WTC11 (cell line): Measurements from ENCODE around the gene POU2F1. TPM values are rescaled to one million over a fixed set of nuclear protein-coding genes. Genes with fewer than 3 reads are reported as not detected.

Experiments used
- ESRRA ChIP-seq: sonication (generic); formaldehyde crosslinking; IDR thresholded peaks from 2 replicates; pipeline ENCODE4 v1.8.1; 2022; ENCODE audit warnings: mild to moderate bottlenecking, missing genetic modification reagents, borderline replicate concordance
- FOXK1 ChIP-seq: sonication (generic); formaldehyde crosslinking; IDR thresholded peaks from 2 replicates; pipeline ENCODE4 v1.8.0; 2022; ENCODE audit warnings: mild to moderate bottlenecking, moderate library complexity, missing genetic modification reagents
- FOXP1 ChIP-seq: sonication (generic); formaldehyde crosslinking; IDR thresholded peaks from 2 replicates; pipeline ENCODE4 v1.8.0; 2022; ENCODE audit warnings: missing genetic modification reagents, mild to moderate bottlenecking, moderate library complexity, borderline replicate concordance
- JAZF1 ChIP-seq: fragments of 250-450 bp; sonication (Bioruptor Pico); IDR thresholded peaks from 2 replicates; pipeline ENCODE4 v1.9.0; 2021; ENCODE audit warnings: moderate library complexity, mild to moderate bottlenecking, inconsistent platforms
- MYBL2 ChIP-seq: sonication (generic); formaldehyde crosslinking; IDR thresholded peaks from 2 replicates; pipeline ENCODE4 v1.8.1; 2023; ENCODE audit warnings: mild to moderate bottlenecking, moderate library complexity, missing genetic modification reagents
- OVOL2 ChIP-seq: fragments of 250-450 bp; sonication (Bioruptor Pico); IDR thresholded peaks from 2 replicates; pipeline ENCODE4 v1.9.0; 2021; ENCODE audit warnings: mild to moderate bottlenecking, borderline replicate concordance
- RELA ChIP-seq: sonication (generic); formaldehyde crosslinking; IDR thresholded peaks from 2 replicates; pipeline ENCODE4 v1.8.1; 2022; ENCODE audit warnings: missing genetic modification reagents, mild to moderate bottlenecking, borderline replicate concordance
- SMAD3 ChIP-seq: sonication (generic); formaldehyde crosslinking; IDR thresholded peaks from 2 replicates; pipeline ENCODE4 v1.8.0; 2022; ENCODE audit warnings: missing genetic modification reagents, mild to moderate bottlenecking, borderline replicate concordance
- SP1 ChIP-seq: sonication (generic); formaldehyde crosslinking; conservative IDR thresholded peaks from 2 replicates; pipeline ENCODE4 v1.8.1; 2022; ENCODE audit warnings: missing genetic modification reagents
- TEAD1 ChIP-seq: sonication (generic); formaldehyde crosslinking; IDR thresholded peaks from 2 replicates; pipeline ENCODE4 v1.8.0; 2022; ENCODE audit warnings: mild to moderate bottlenecking, missing genetic modification reagents
- TP53 ChIP-seq: sonication (generic); formaldehyde crosslinking; IDR thresholded peaks from 2 replicates; pipeline ENCODE4 v1.8.1; 2023; ENCODE audit warnings: mild to moderate bottlenecking, missing genetic modification reagents
- ZNF121 ChIP-seq: sonication (generic); formaldehyde crosslinking; IDR thresholded peaks from 2 replicates; pipeline ENCODE4 v1.8.0; 2023; ENCODE audit warnings: missing genetic modification reagents
- ZNF423 ChIP-seq: fragments of 250-450 bp; sonication (Bioruptor Pico); IDR thresholded peaks from 2 replicates; pipeline ENCODE4 v2.1.2; 2022; ENCODE audit warnings: mild to moderate bottlenecking, moderate library complexity
- total RNA-seq: library from RNA; stranded (reverse); gene quantifications from 3 replicates; pipeline ENCODE4 v1.2.3, GENCODE V29; 2021
- TF ChIP-seq, protein P1 (sequence below): sonication (generic); formaldehyde crosslinking; IDR thresholded peaks from 2 replicates; pipeline ENCODE4 v1.8.0; 2022; ENCODE audit warnings: mild to moderate bottlenecking, missing genetic modification reagents
- TF ChIP-seq, protein P2 (sequence below): sonication (generic); formaldehyde crosslinking; IDR thresholded peaks from 2 replicates; pipeline ENCODE4 v1.8.0; 2022; ENCODE audit warnings: mild to moderate bottlenecking, missing genetic modification reagents
- TF ChIP-seq, protein P3 (sequence below): sonication (generic); formaldehyde crosslinking; IDR thresholded peaks from 2 replicates; pipeline ENCODE4 v1.8.1; 2022; ENCODE audit warnings: mild to moderate bottlenecking, missing genetic modification reagents, moderate library complexity, borderline replicate concordance
- TF ChIP-seq, protein P4 (sequence below): fragments of 250-450 bp; sonication (Bioruptor Pico); IDR thresholded peaks from 2 replicates; pipeline ENCODE4 v1.9.0; 2021; ENCODE audit warnings: moderate library complexity, mild to moderate bottlenecking, inconsistent platforms, borderline replicate concordance
- TF ChIP-seq, protein P5 (sequence below): fragments of 250-450 bp; sonication (Bioruptor Pico); conservative IDR thresholded peaks from 2 replicates; pipeline ENCODE4 v1.9.0; 2021; ENCODE audit warnings: mild to moderate bottlenecking
- TF ChIP-seq, protein P6 (sequence below): sonication (generic); formaldehyde crosslinking; IDR thresholded peaks from 2 replicates; pipeline ENCODE4 v1.8.1; 2023; ENCODE audit warnings: mild to moderate bottlenecking, moderate library complexity, missing genetic modification reagents

POU2F1 gene
- total RNA-seq, 1 experiment from 2014 or later, result 51.3 TPM

DNA sequence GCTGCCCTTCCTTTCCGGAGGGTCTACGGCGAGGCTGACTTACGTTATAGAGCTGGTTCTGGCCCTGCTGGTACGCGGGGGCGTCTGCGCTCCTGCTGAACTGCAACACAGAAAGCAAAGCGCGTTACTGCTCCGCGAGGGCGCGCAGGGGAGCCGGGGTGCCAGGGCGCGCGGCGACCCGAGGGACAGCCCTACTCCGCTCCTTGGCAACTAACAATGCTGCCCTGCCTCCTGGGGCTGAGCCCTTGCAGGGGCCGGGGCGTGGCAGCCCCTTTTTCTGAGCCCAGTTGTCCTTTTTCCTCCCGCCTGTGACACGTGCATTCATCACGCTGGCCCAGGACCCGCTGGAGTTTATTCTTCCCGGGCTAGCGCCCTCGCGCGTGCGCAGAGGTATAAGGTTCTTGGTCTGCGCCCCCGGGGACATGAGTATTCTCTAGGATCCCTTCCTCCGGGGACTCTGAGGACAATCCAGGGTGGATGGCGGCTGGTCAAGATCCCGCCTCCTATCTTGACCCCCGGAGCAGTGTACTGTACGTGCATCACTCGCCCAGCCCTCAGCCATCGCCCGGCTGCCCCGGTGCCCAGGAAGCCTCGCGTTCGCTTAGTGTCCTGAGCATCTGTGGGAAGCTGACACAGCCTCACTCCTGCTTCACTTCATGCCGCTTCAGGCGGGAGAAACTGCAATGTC lies 218.8 kb downstream of the POU2F1 start (continued):
- TF ChIP-seq, protein P1, sequence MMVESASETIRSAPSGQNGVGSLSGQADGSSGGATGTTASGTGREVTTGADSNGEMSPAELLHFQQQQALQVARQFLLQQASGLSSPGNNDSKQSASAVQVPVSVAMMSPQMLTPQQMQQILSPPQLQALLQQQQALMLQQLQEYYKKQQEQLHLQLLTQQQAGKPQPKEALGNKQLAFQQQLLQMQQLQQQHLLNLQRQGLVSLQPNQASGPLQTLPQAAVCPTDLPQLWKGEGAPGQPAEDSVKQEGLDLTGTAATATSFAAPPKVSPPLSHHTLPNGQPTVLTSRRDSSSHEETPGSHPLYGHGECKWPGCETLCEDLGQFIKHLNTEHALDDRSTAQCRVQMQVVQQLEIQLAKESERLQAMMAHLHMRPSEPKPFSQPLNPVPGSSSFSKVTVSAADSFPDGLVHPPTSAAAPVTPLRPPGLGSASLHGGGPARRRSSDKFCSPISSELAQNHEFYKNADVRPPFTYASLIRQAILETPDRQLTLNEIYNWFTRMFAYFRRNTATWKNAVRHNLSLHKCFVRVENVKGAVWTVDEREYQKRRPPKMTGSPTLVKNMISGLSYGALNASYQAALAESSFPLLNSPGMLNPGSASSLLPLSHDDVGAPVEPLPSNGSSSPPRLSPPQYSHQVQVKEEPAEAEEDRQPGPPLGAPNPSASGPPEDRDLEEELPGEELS (CRISPR knock-in tag), result peak; percentile 72
- TF ChIP-seq FOXP1 (CRISPR knock-in tag) (peak; percentile 95), FOXK1 (CRISPR knock-in tag) (peak; percentile 63; the same call in 1 of the 2 replicates), ZNF121 (CRISPR knock-in tag) (no peak), MYBL2 (CRISPR knock-in tag) (peak; percentile 89), ESRRA (CRISPR knock-in tag) (no peak), SMAD3 (CRISPR knock-in tag) (peak; percentile 93), SP1 (CRISPR knock-in tag) (0 out of 2 replicates have a peak, but pooled peaks have one; percentile 23), OVOL2 (CRISPR knock-in tag) (no peak), ZNF423 (no peak), RELA (CRISPR knock-in tag) (no peak), TEAD1 (CRISPR knock-in tag) (peak; percentile 74; the same call in 1 of the 2 replicates), JAZF1 (CRISPR knock-in tag) (no peak), TP53 (no peak)
- TF ChIP-seq, protein P2, sequence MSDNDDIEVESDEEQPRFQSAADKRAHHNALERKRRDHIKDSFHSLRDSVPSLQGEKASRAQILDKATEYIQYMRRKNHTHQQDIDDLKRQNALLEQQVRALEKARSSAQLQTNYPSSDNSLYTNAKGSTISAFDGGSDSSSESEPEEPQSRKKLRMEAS (CRISPR knock-in tag), result peak; percentile 97
- TF ChIP-seq, protein P3, sequence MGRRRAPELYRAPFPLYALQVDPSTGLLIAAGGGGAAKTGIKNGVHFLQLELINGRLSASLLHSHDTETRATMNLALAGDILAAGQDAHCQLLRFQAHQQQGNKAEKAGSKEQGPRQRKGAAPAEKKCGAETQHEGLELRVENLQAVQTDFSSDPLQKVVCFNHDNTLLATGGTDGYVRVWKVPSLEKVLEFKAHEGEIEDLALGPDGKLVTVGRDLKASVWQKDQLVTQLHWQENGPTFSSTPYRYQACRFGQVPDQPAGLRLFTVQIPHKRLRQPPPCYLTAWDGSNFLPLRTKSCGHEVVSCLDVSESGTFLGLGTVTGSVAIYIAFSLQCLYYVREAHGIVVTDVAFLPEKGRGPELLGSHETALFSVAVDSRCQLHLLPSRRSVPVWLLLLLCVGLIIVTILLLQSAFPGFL, result no peak
- TF ChIP-seq, protein P4, sequence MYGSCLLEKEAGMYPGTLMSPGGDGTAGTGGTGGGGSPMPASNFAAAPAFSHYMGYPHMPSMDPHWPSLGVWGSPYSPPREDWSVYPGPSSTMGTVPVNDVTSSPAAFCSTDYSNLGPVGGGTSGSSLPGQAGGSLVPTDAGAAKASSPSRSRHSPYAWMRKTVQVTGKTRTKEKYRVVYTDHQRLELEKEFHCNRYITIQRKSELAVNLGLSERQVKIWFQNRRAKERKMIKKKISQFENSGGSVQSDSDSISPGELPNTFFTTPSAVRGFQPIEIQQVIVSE (CRISPR knock-in tag), result no peak
- TF ChIP-seq, protein P5, sequence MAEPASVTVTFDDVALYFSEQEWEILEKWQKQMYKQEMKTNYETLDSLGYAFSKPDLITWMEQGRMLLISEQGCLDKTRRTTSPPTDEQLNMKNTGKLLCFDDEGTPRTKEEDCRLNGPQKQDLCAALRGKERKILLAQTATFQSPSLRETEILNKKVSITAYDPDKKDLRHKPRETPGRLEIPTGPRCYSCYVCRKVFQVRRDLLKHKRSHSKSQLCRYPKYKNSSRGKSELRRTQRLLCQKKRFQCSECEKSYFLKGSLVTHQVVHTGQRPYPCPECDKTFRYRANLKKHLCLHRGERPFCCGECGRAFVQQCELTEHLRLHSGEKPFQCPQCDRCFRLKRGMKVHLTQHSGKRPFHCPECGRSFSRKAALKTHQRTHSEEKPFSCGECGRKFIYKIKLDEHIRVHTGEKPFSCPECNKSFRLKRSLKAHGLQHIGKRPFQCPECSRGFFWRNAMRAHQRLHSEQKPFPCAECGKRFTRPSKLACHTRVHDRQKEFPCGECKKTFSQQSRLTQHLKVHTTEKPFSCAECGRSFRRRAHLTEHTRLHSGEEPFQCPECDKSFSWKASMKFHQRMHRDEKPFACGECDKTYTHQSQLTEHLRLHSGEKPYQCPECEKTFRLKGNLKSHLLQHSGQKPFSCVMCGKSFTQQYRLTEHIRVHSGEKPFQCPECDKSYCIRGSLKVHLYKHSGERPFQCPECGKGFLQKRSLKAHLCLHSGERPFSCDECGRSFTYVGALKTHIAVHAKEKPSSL (CRISPR knock-in tag), result no peak
- TF ChIP-seq, protein P6, sequence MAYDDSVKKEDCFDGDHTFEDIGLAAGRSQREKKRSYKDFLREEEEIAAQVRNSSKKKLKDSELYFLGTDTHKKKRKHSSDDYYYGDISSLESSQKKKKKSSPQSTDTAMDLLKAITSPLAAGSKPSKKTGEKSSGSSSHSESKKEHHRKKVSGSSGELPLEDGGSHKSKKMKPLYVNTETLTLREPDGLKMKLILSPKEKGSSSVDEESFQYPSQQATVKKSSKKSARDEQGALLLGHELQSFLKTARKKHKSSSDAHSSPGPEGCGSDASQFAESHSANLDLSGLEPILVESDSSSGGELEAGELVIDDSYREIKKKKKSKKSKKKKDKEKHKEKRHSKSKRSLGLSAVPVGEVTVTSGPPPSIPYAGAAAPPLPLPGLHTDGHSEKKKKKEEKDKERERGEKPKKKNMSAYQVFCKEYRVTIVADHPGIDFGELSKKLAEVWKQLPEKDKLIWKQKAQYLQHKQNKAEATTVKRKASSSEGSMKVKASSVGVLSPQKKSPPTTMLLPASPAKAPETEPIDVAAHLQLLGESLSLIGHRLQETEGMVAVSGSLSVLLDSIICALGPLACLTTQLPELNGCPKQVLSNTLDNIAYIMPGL, result peak; percentile 85; the same call in 1 of the 2 replicates
